Measurements from ENCODE around the gene EVA1C.

- TF ChIP-seq TAF1 (IDR thresholded peaks at IDR 0.05; ENCODE audit: low read depth, low read length) (no peak), POLR2A (IDR thresholded peaks at IDR 0.05; ENCODE audit: low read depth, low read length) (no peak), POU2F2 (IDR thresholded peaks at IDR 0.05; ENCODE audit: low read depth, low read length) (no peak), POLR2AphosphoS5 (IDR thresholded peaks at IDR 0.05; ENCODE audit: low read depth, low read length) (no peak), PAX5 (IDR thresholded peaks at IDR 0.05; ENCODE audit: insufficient read depth, low read length, severe bottlenecking) (no peak)
Observed at GRCh38 chr21:32383812-32384211, 28.7 kb upstream of the EVA1C start.
